Chondrocyte (in vitro differentiated cells): ENCODE measurements around the gene PPM1H. TPM values are rescaled to one million over a fixed set of nuclear protein-coding genes. Genes with fewer than 3 reads are reported as not detected.
A peak's percentile ranks its signal among the peaks of the same experiment; 100 is the strongest.

Experiments used
- DNase-seq: peaks from one replicate; pipeline ENCODE4 v3.0.0; 2021; ENCODE audit warnings: mixed read lengths, low spot score
- H3K27ac Mint-ChIP-seq: one replicate; pipeline ENCODE4 v1.8.0; 2021; ENCODE audit warnings: mild to moderate bottlenecking, moderate library complexity, mixed read lengths; ENCODE audit not compliant: unreplicated experiment
- H3K27me3 Mint-ChIP-seq: 2 replicates; pipeline ENCODE4 v1.8.0; 2021; ENCODE audit warnings: low read depth, mixed read lengths
- H3K36me3 Mint-ChIP-seq: 2 replicates; pipeline ENCODE4 v1.8.0; 2021; ENCODE audit warnings: low read depth, mixed read lengths
- H3K4me1 Mint-ChIP-seq: 2 replicates; pipeline ENCODE4 v1.8.0; 2021; ENCODE audit warnings: low read depth, mild to moderate bottlenecking, mixed read lengths
- H3K4me3 Mint-ChIP-seq: one replicate; pipeline ENCODE4 v1.8.0; 2021; ENCODE audit warnings: mild to moderate bottlenecking, moderate library complexity, mixed read lengths; ENCODE audit not compliant: unreplicated experiment
- H3K9me3 Mint-ChIP-seq: 2 replicates; pipeline ENCODE4 v1.8.0; 2021; ENCODE audit warnings: low read depth, mixed read lengths
- total RNA-seq: library from RNA; stranded (reverse); gene quantifications from 3 replicates; pipeline ENCODE4 v1.2.1, GENCODE V29; 2021
- TF ChIP-seq, protein P1 (sequence below): fragments of 200-600 bp; sonication (generic); IDR thresholded peaks from 2 replicates; pipeline ENCODE4 v1.5.0; 2021; ENCODE audit warnings: antibody characterized with exemption, mild to moderate bottlenecking, moderate library complexity

Gene PPM1H
- total RNA-seq, 1 donor from 2014 or later: 34.3 TPM

DNA sequence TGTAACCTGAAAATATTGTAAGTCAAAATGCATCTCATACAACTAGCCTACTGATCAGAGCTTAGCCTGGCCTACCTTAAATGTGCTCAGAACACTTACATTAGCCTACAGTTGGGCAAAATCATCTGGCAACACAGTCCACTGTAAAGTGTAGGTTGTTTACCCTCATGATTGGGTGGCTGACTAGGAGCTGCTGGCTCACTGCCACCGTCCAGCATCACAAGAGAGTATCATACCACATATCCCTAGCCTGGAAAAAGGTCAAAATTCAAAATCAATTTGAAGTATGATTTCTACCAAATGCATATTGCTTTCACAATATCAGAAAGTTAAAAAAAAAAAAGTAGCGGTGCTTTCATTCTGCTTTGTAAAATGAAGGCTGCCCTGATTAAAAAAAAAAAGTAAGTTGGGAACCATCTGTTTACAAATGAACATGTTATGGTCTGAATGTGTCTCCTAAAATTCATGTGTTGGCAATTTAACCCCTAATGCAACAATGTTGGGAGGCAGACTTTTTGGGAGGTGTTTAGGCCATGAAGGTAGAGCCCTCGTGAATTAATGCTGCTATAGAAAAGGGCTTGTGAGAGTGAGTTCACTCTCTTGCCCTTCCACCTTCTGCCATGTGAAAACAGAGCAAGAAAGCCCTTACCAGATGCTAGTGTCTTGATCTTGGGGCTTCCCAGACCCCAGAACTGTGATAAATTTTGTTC lies 211.8 kb downstream of the PPM1H start:
- peaks cover 70% of the 10 kb centered on the region for H3K4me1 Mint-ChIP-seq
- H3K36me3 Mint-ChIP-seq: peaks cover 10% of the 10 kb centered on the region
- H3K27ac Mint-ChIP-seq: peak overlapping the region; percentile 92
- no peak overlapping the region for H3K4me3 Mint-ChIP-seq
- no peak for DNase-seq
- H3K9me3 Mint-ChIP-seq: no peaks in the 10 kb centered on the region
- TF ChIP-seq, protein P1, sequence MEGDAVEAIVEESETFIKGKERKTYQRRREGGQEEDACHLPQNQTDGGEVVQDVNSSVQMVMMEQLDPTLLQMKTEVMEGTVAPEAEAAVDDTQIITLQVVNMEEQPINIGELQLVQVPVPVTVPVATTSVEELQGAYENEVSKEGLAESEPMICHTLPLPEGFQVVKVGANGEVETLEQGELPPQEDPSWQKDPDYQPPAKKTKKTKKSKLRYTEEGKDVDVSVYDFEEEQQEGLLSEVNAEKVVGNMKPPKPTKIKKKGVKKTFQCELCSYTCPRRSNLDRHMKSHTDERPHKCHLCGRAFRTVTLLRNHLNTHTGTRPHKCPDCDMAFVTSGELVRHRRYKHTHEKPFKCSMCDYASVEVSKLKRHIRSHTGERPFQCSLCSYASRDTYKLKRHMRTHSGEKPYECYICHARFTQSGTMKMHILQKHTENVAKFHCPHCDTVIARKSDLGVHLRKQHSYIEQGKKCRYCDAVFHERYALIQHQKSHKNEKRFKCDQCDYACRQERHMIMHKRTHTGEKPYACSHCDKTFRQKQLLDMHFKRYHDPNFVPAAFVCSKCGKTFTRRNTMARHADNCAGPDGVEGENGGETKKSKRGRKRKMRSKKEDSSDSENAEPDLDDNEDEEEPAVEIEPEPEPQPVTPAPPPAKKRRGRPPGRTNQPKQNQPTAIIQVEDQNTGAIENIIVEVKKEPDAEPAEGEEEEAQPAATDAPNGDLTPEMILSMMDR: no peak
- H3K27me3 Mint-ChIP-seq: no peaks in the 10 kb centered on the region

DNA sequence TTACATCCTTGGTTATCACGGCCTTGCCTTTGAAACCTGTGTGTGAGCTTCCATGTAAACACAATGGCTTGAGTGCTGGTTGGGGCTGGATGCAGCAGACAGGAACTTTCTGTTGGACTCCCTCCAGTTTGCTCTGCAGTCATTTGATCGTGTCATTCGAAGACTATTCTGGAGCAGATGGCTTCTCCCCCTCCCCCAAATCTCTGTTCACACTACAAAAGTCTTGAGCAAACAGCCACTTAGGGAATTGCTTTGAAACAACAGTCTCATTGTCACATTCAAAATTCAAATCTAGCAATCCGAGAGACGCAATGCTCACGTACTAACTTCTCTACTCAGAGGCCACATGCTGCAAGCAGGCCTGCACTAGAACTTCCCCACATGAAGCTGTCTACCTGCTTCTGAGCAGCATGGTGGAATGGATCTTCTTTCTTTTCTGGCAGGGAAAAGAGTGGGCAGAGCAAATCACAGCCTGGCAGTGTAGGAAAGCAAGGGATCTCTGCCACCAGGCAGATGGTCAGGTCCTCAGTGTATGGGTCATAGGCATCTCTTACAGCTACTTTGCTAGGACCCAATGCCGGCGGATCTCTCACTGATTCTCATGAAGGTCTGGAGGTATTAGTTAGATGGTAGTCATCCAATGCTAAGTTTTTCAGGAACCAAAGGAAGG lies 214.2 kb downstream of the PPM1H start:
- Mint-ChIP-seq H3K36me3 (peaks cover 10% of the 10 kb centered on the region), H3K27ac (peak overlapping the region; percentile 67), H3K27me3 (no peaks in the 10 kb centered on the region), H3K4me3 (no peak overlapping the region), H3K4me1 (peaks cover 71% of the 10 kb centered on the region), H3K9me3 (no peaks in the 10 kb centered on the region)
- TF ChIP-seq, protein P1: no peak
- no peak for DNase-seq

DNA sequence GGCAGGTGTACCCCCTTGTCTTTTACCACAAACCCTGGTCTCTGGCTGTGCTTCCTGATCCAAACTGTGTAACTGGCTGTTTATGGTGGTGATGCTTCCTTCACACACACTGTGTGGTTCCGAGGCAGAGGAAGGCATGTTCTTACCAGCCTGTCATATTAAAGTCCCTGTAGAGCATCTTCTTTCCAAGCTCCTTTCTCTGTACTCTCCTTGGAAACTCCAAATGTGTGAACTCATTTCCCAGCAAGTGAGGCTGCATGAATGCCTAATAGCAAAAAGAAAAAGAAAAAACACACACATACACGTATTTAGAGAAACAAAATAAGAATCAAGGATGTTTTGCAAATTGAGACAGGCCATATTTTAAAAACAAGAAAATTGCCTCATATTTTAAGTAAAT lies 214.9 kb downstream of the PPM1H start:
- DNase-seq: no peak
- H3K4me1 Mint-ChIP-seq: peaks cover 65% of the 10 kb centered on the region
- no peak overlapping the region for H3K4me3 Mint-ChIP-seq
- H3K9me3 Mint-ChIP-seq: no peaks in the 10 kb centered on the region
- TF ChIP-seq, protein P1: no peak
- H3K27me3 Mint-ChIP-seq: no peaks in the 10 kb centered on the region
- H3K27ac Mint-ChIP-seq: peak overlapping the region; percentile 67
- H3K36me3 Mint-ChIP-seq: peaks cover 10% of the 10 kb centered on the region

DNA sequence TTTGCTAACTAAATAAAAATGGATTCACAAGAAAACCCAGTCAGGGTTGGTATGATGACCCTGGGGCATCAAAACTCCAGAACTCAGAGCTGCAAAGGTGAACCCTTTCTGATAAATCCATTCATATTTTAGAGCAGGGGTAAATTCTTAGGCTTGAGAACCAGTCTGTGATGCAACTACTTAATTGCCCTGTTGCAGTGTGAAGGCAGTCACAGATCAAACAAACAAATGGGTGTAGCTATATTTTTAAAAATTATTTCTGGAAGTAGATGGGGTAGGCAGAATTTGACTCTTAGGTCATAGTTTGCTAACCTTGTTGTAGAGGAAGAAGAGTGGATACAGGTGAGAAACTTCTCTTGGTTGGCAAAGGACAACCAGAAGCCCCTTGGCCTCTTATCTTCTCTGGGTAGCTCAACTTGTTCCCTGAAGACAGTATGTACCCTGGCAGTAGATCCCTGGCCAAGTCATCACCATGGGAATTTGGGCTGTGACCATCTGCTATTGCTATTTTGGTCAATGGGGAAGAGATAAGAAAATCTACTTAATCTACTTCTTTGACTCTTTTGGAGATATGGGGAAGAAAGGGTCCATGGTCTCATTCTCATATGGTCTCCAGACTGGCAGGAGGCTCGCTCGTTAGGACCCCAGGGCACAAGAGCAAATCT lies 216.1 kb downstream of the PPM1H start:
- Mint-ChIP-seq H3K36me3 (peaks cover 10% of the 10 kb centered on the region), H3K4me3 (no peak overlapping the region), H3K27ac (no peak overlapping the region), H3K9me3 (no peaks in the 10 kb centered on the region), H3K27me3 (no peaks in the 10 kb centered on the region), H3K4me1 (peaks cover 64% of the 10 kb centered on the region)
- TF ChIP-seq, protein P1: no peak
- no peak for DNase-seq

DNA sequence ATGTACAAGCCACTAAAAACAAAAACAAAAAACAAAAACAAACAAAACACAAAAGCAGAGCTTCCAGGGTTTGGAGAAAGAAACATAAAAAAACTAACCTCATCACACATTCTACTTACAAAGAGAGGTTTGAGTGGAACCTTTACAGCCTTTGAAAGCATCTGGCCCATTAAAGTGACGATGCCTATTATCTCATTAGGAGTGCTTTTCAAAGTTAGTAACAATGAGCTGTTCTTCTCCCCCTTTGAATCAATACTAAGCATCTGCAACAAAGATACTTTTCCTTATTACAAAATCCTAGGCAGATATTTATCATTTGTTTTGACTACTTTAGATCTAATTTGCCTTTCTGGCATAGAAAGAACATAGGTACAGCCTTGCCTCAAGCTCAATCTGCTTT lies 217.3 kb downstream of the PPM1H start:
- H3K4me3 Mint-ChIP-seq: no peak overlapping the region

More for the DNA sequence above, 217.3 kb downstream of the PPM1H start:
- Mint-ChIP-seq H3K27ac (no peak overlapping the region), H3K36me3 (peaks cover 10% of the 10 kb centered on the region), H3K9me3 (no peaks in the 10 kb centered on the region), H3K4me1 (peaks cover 53% of the 10 kb centered on the region), H3K27me3 (no peaks in the 10 kb centered on the region)
- DNase-seq: no peak
- TF ChIP-seq, protein P1: no peak
